K562 (cell line): ENCODE data around the gene GRIA4. TPM values are rescaled to one million over a fixed set of nuclear protein-coding genes. Genes with fewer than 3 reads are reported as not detected.
A peak's percentile ranks its signal among the peaks of the same experiment; 100 is the strongest.

Source experiments
- ATAC-seq: fragments of 200-7000 bp; cut with Tn5 transposase; 3 replicates; pipeline ENCODE4 v1.9.1; 2020; ENCODE audit warnings: moderate library complexity
- BruUV-seq: library from RNA; stranded (reverse); fragments of 400-500 nt; replicated peaks from 2 replicates; lab custom pipeline; 2021; lab: Mats Ljungman, UMichigan
- CTCF ChIA-PET: fragments of 300-600 bp; formaldehyde crosslinking; extraction: SDS; loops from one replicate; lab custom pipeline; 2021; ENCODE audit warnings: low intra/inter-chr PET ratio; lab: Yijun Ruan, JAX
- POLR2A ChIA-PET: fragments of 300-600, 350-650 bp; sonication (Branson Sonifier 250); formaldehyde crosslinking; extraction: SDS; loops from one replicate; lab custom pipeline; 2021; ENCODE audit warnings: antibody characterized with exemption, inconsistent platforms; lab: Yijun Ruan, JAX
- DNase-seq, 4 experiments: peaks; one replicate each; pipeline versions ENCODE4 v3.0.0 to v3.0.0-alpha.2; 2011 to 2018; ENCODE audit warnings: low spot score in 3 of 4, mixed read lengths in 3 of 4; ENCODE audit errors: extremely low read depth in 1 of 4
- FAIRE-seq: peaks from 2 replicates; lab custom pipeline; 2011; peaks lifted over from hg19 to GRCh38; lab: Jason Lieb, UNC
- H2AFZ ChIP-seq: 2 replicates; pipeline ENCODE4 v1.6.0; 2011; ENCODE audit warnings: low read depth, low read length, control low read depth, inconsistent platforms
- H3K27ac ChIP-seq: fragments of 200-600 bp; 3 replicates; pipeline ENCODE4 v1.8.0; 2011; ENCODE audit warnings: low read depth, mild to moderate bottlenecking, control low read depth, inconsistent platforms, low read length, moderate library complexity, mixed read lengths; ENCODE audit errors: extremely low read depth
- H3K27me3 ChIP-seq, 2 experiments: fragments of 300-600 bp in 1 of 2; 2 replicates in 1 of 2; 3 replicates in 1 of 2; pipeline versions ENCODE4 v1.6.0 to v1.8.0; 2011; ENCODE audit warnings: inconsistent platforms in 2 of 2, low read length in 2 of 2, mild to moderate bottlenecking in 1 of 2, mixed read lengths in 1 of 2, moderate library complexity in 1 of 2; ENCODE audit not compliant: control insufficient read depth in 2 of 2, insufficient read depth in 2 of 2
- H3K36me3 ChIP-seq: fragments of 300-600 bp; 3 replicates; pipeline ENCODE4 v1.8.0; 2011; ENCODE audit warnings: mild to moderate bottlenecking, low read length, inconsistent platforms; ENCODE audit not compliant: control insufficient read depth, insufficient read depth
- H3K4me1 ChIP-seq, 2 experiments: fragments of 200-600 bp in 1 of 2; replicated peaks in 1 of 2; 2 replicates in 1 of 2; 3 replicates in 1 of 2; pipeline versions ENCODE4 v1.5.1 to v1.8.0; 2011; ENCODE audit warnings: inconsistent platforms in 2 of 2, low read length in 2 of 2, mild to moderate bottlenecking in 1 of 2, mixed read lengths in 1 of 2, moderate library complexity in 1 of 2; ENCODE audit not compliant: control insufficient read depth in 2 of 2, insufficient read depth in 2 of 2
- H3K4me2 ChIP-seq: 2 replicates; pipeline ENCODE4 v1.6.1; 2011; ENCODE audit warnings: low read length, control low read depth, inconsistent platforms, mixed read lengths; ENCODE audit not compliant: insufficient read depth
- H3K4me3 ChIP-seq: fragments of 200-600 bp; sonication (generic), shearing (Covaris generic); 2 replicates; pipeline ENCODE4 v1.5.1; 2016; ENCODE audit warnings: control low read depth, inconsistent platforms
- H3K79me2 ChIP-seq: fragments of 200-600 bp; 3 replicates; pipeline ENCODE4 v1.8.0; 2011; ENCODE audit warnings: low read length, inconsistent platforms; ENCODE audit not compliant: control insufficient read depth, insufficient read depth
- H3K9ac ChIP-seq, 2 experiments: 2 replicates each; pipeline versions ENCODE4 v1.6.0 to v1.6.1; 2011; ENCODE audit warnings: low read depth in 2 of 2, low read length in 2 of 2, control low read depth in 1 of 2, inconsistent platforms in 1 of 2, mild to moderate bottlenecking in 1 of 2, mixed read lengths in 1 of 2; ENCODE audit not compliant: insufficient read depth in 1 of 2
- H3K9me1 ChIP-seq: one replicate; pipeline ENCODE4 v1.6.0; 2011; ENCODE audit warnings: inconsistent platforms, mild to moderate bottlenecking, low read length, moderate library complexity; ENCODE audit not compliant: control insufficient read depth, insufficient read depth
- H3K9me3 ChIP-seq: replicated peaks from 2 replicates; pipeline ENCODE4 v1.5.1; 2011; ENCODE audit warnings: low read depth, low read length, inconsistent platforms; ENCODE audit not compliant: control insufficient read depth, insufficient read depth
- H4K20me1 ChIP-seq: replicated peaks from 2 replicates; pipeline ENCODE4 v1.6.1; 2011; ENCODE audit warnings: low read length, inconsistent platforms, mixed read lengths; ENCODE audit not compliant: control insufficient read depth, insufficient read depth
- ADNP ChIP-seq: fragments of 200-800 bp; sonication (Bioruptor generic); IDR thresholded peaks from 2 replicates; pipeline ENCODE4 v1.6.1; 2016; ENCODE audit warnings: missing genetic modification characterization, missing compliant biosample characterization
- ETV5 ChIP-seq: sonication (generic); formaldehyde crosslinking; IDR thresholded peaks from 2 replicates; pipeline ENCODE4 v1.4.0; 2020; ENCODE audit warnings: low read depth, mild to moderate bottlenecking, missing genetic modification reagents
- MAFK ChIP-seq: IDR thresholded peaks from 2 replicates; pipeline ENCODE4 v1.6.1; 2011; ENCODE audit warnings: low read length, improper control_type of control experiment
- MECOM ChIP-seq: fragments of 250-450 bp; sonication (Bioruptor Pico); IDR thresholded peaks from 2 replicates; pipeline ENCODE4 v1.8.0; 2022; ENCODE audit warnings: inconsistent platforms
- PHF21A ChIP-seq: fragments of 450-650 bp; IDR thresholded peaks from 2 replicates; pipeline ENCODE4 v1.6.1; 2017; ENCODE audit warnings: low read depth, borderline replicate concordance
- RNF219 ChIP-seq: fragments of 250-450 bp; sonication (Bioruptor Pico); IDR thresholded peaks from 2 replicates; pipeline ENCODE4 v1.5.0; 2022; ENCODE audit warnings: mild to moderate bottlenecking
- SETDB1 ChIP-seq: IDR thresholded peaks from one replicate; pipeline ENCODE4 v1.6.1; 2012; ENCODE audit warnings: low read length, control low read depth, inconsistent platforms
- ZBTB2 ChIP-seq: fragments of 450-650 bp; IDR thresholded peaks from 2 replicates; pipeline ENCODE4 v1.6.1; 2016; ENCODE audit warnings: antibody characterized with exemption
- ZBTB7A ChIP-seq: IDR thresholded peaks from 2 replicates; pipeline ENCODE4 v1.6.1; 2011; ENCODE audit warnings: low read depth, mild to moderate bottlenecking, low read length, moderate library complexity, borderline replicate concordance; ENCODE audit not compliant: control insufficient read depth
- ZNF76 ChIP-seq: fragments of 250-450 bp; sonication (Bioruptor Pico); IDR thresholded peaks from 2 replicates; pipeline ENCODE4 v1.4.0; 2020; ENCODE audit warnings: mild to moderate bottlenecking, moderate library complexity, borderline replicate concordance
- ZNF77 ChIP-seq: fragments of 250-450 bp; sonication (Bioruptor Pico); IDR thresholded peaks from 2 replicates; pipeline ENCODE4 v1.5.0; 2020
- ZNF79 ChIP-seq: fragments of 250-450 bp; sonication (Bioruptor Pico); IDR thresholded peaks from 2 replicates; pipeline ENCODE4 v1.4.0; 2020; ENCODE audit warnings: low read depth, mild to moderate bottlenecking, moderate library complexity
- ZSCAN29 ChIP-seq: fragments of 450-650 bp; IDR thresholded peaks from 2 replicates; pipeline ENCODE4 v1.6.1; 2017
- WGBS: fragments of 100-300 bp; shearing (Covaris generic); methylation state at CpG from one replicate; pipeline ENCODE4 v1.1.6; 2016; ENCODE audit warnings: low coverage, mixed read lengths; ENCODE audit not compliant: insufficient coverage; ENCODE audit errors: missing lambda C conversion rate; 5-methylcytosine and 5-hydroxymethylcytosine counted together
- in situ Hi-C: fragments of 300-500 bp; cut with MboI; formaldehyde crosslinking; loops from 4 replicates; pipeline ENCODE4 v1.15.0; 2018; ENCODE audit warnings: inconsistent platforms, mixed read lengths
- intact Hi-C: fragments of 100-400 bp; cut with micrococcal nuclease; formaldehyde crosslinking; loops from 2 replicates; pipeline ENCODE4 v1.14.2; 2022
- polyA plus RNA-seq, 8 experiments: library from polyadenylated mRNA; depleted of rRNA in 4 of 8; stranded (reverse) in 5 of 8; unstranded in 3 of 8; fragments of >200 nt; fragmentation: Nextera tagmentation in 2 of 8; fragmentation: Illumina TruSeq in 1 of 8; extraction: Ambion mirVana in 2 of 8; extraction: Trizol in 1 of 8; gene quantifications; 2 replicates each; pipeline versions ENCODE4 v1.2.1 to v1.2.3, GENCODE V29; 2011 to 2014; ENCODE audit warnings: inconsistent platforms in 1 of 8, missing spikeins in 1 of 8
- total RNA-seq, 7 experiments: library from RNA; depleted of rRNA in 6 of 7; stranded (reverse); fragments of >200 nt in 6 of 7; fragmentation: Illumina TruSeq in 2 of 7; extraction: Trizol in 2 of 7; gene quantifications; 2 replicates each; pipeline versions ENCODE4 v1.2.1 to v1.2.3, GENCODE V29; 2011 to 2021; ENCODE audit warnings: low replicate concordance in 1 of 7

GRIA4 gene
- total and polyA plus RNA-seq, 9 of the 15 experiments (the other 6 are each of a cell fraction or from before 2014, with no cell fraction given): not detected

- no peak for FAIRE-seq
- Histone ChIP-seq H3K4me3 (no peak overlapping the region), H4K20me1 (no peaks in the 10 kb centered on the region), H3K27me3 (no peaks in the 10 kb centered on the region), H2AFZ (no peak overlapping the region), H3K79me2 (no peaks in the 10 kb centered on the region), H3K4me2 (no peak overlapping the region), H3K9me1 (no peaks in the 10 kb centered on the region), H3K27ac (no peak overlapping the region), H3K4me1 (no peaks in the 10 kb centered on the region), H3K9me3 (no peaks in the 10 kb centered on the region), H3K36me3 (no peaks in the 10 kb centered on the region), H3K9ac (no peak overlapping the region)
- intact Hi-C loops (no loop called here), in situ Hi-C loops (no loop called here)
- ATAC-seq: no peak
- 0% methylated on average over 1 of the region's 1 CpG for WGBS
- no peak for DNase-seq
- ChIA-PET CTCF (no interaction called here), POLR2A (no interaction called here)
- TF ChIP-seq ZNF76: no peak
- peak; percentile 37; the same call in 1 of the 2 replicates for TF ChIP-seq MAFK
- no TSS peak for BruUV-seq
These were observed 179.9 kb downstream of the GRIA4 start for GRCh38 chr11:105789579-105790420.

GRCh38 chr11:105790840-105791239 is 181.0 kb downstream of the GRIA4 start:
- no peak overlapping the region for H3K27ac ChIP-seq
- no peak overlapping the region for H3K4me2 ChIP-seq
- no peaks in the 10 kb centered on the region for H3K9me3 ChIP-seq
- no peaks in the 10 kb centered on the region for H3K4me1 ChIP-seq
- ATAC-seq (no peak), FAIRE-seq (no peak), DNase-seq (no peak)
- 0% methylated on average over 3 of the region's 3 CpGs for WGBS
- intact Hi-C loops: no loop called here
- in situ Hi-C loops: no loop called here
- no peaks in the 10 kb centered on the region for H3K9me1 ChIP-seq
- H3K36me3 ChIP-seq: no peaks in the 10 kb centered on the region
- H3K79me2 ChIP-seq: no peaks in the 10 kb centered on the region
- no peaks in the 10 kb centered on the region for H4K20me1 ChIP-seq
- H3K4me3 ChIP-seq: no peak overlapping the region
- no TSS peak for BruUV-seq
- no peak overlapping the region for H2AFZ ChIP-seq
- POLR2A ChIA-PET: no interaction called here
- H3K27me3 ChIP-seq: no peaks in the 10 kb centered on the region
- CTCF ChIA-PET: no interaction called here
- H3K9ac ChIP-seq: no peak overlapping the region
- no peak for TF ChIP-seq ZNF79
- TF ChIP-seq RNF219 (CRISPR knock-in tag): no peak
- no peak for TF ChIP-seq ZNF77
- TF ChIP-seq ZSCAN29: no peak
- TF ChIP-seq ADNP (tag): no peak
- no peak for TF ChIP-seq ZBTB7A
- no peak for TF ChIP-seq PHF21A
- no peak for TF ChIP-seq ZBTB2
- no peak for TF ChIP-seq ETV5 (CRISPR knock-in tag)
- TF ChIP-seq MECOM (CRISPR knock-in tag): no peak
- TF ChIP-seq SETDB1: no peak
